ENCODE measurements around the gene TRPM8. TPM values are rescaled to one million over a fixed set of nuclear protein-coding genes. Genes with fewer than 3 reads are reported as not detected.

Gene TRPM8
- total RNA-seq, 4 donors from 2014 or later: not detected

DNA sequence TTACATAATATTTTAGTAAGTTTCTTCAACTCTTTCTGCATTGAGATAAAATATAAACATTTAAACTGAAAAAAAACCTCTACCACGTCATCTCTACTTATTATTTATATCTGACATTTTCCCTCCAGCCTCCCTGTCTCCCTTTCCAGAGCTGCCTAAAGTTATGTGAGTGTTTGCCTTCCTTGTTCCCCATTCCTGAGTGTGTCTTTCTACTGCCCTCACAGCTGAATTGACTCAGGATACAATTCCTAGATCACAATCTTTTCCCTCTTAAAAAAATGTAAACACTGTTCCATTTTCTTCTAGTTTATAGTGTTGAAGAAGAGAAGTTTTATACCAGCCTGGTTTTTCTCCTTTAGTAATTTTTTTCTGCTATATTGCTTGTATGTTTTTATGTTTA is 5.3 kb downstream of the TRPM8 start:
- Histone ChIP-seq H3K27me3 (peaks cover 28% of the 10 kb centered on the region), H3K4me1 (no peaks in the 10 kb centered on the region), H3K36me3 (no peaks in the 10 kb centered on the region), H3K27ac (no peak overlapping the region), H3K4me3 (no peak overlapping the region), H3K9me3 (no peaks in the 10 kb centered on the region)
- TF ChIP-seq POLR2AphosphoS5 (IDR thresholded peaks at IDR 0.05): no peak
- TF ChIP-seq, protein P1, sequence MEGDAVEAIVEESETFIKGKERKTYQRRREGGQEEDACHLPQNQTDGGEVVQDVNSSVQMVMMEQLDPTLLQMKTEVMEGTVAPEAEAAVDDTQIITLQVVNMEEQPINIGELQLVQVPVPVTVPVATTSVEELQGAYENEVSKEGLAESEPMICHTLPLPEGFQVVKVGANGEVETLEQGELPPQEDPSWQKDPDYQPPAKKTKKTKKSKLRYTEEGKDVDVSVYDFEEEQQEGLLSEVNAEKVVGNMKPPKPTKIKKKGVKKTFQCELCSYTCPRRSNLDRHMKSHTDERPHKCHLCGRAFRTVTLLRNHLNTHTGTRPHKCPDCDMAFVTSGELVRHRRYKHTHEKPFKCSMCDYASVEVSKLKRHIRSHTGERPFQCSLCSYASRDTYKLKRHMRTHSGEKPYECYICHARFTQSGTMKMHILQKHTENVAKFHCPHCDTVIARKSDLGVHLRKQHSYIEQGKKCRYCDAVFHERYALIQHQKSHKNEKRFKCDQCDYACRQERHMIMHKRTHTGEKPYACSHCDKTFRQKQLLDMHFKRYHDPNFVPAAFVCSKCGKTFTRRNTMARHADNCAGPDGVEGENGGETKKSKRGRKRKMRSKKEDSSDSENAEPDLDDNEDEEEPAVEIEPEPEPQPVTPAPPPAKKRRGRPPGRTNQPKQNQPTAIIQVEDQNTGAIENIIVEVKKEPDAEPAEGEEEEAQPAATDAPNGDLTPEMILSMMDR (IDR thresholded peaks at IDR 0.05): no peak
- TF ChIP-seq EP300 (IDR thresholded peaks at IDR 0.05): no peak
- TF ChIP-seq POLR2A (IDR thresholded peaks at IDR 0.05): no peak
- ATAC-seq: no peak
- WGBS, 2 donors (ENCODE audit: low coverage in 1 of 2): 4 to 11% methylated on average over 1 of the region's 1 CpG

DNA sequence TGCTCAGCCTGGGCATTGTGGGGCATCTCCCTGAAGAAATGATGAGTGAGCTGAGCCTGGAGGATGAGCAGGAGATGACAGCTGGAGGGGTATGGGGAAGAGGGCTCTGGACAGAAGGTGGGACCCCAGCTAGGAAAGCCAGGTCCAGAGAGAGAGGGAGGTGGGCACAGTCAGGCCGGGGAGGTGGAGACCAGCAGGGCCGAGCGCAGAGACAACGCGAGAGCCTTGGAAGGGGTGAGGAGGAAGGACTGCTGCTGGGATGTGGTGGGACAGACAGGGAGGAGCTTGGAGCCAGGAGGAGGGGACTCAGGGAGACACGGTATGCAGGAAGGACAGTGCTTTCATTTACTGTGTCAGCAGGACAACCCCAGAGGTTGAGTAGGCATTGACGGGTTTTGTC is 8.2 kb downstream of the TRPM8 start:
- Histone ChIP-seq H3K36me3 (no peaks in the 10 kb centered on the region), H3K4me3 (no peak overlapping the region), H3K4me1 (no peaks in the 10 kb centered on the region), H3K27ac (no peak overlapping the region), H3K27me3 (peaks cover 29% of the 10 kb centered on the region), H3K9me3 (no peaks in the 10 kb centered on the region)
- TF ChIP-seq, protein P1 (IDR thresholded peaks at IDR 0.05): no peak
- TF ChIP-seq POLR2AphosphoS5 (IDR thresholded peaks at IDR 0.05) (no peak), POLR2A (IDR thresholded peaks at IDR 0.05) (no peak), EP300 (IDR thresholded peaks at IDR 0.05) (no peak)
- ATAC-seq: no peak
- 25 to 62% methylated on average over 2 to 6 of the region's 7 CpGs for WGBS, 2 donors (ENCODE audit: low coverage in 1 of 2)

DNA sequence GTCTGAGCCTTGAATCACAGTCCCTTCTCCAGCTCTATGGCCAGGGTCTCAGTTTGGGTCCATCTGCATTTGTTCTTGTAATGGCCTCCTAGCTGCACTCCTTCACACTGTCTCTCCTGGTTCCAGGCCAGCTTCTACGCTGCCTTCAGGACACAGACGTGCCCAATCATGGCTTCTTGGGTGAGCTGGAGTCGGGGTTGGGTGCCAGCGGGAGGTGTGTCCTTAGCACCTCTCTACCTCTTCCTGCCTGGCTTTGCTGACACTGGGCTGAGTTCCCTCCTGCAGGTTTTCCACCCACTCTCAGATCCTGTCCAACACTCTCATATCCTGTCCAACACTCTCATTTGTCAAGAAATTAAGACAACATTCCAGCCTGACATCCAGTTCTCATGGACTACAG is 9.6 kb downstream of the TRPM8 start:
- Histone ChIP-seq H3K27me3 (peaks cover 43% of the 10 kb centered on the region), H3K4me3 (no peak overlapping the region), H3K9me3 (no peaks in the 10 kb centered on the region), H3K4me1 (no peaks in the 10 kb centered on the region), H3K27ac (no peak overlapping the region), H3K36me3 (no peaks in the 10 kb centered on the region)
- 68% methylated on average over 4 of the region's 4 CpGs; no CpG with 5 or more reads in 1 of the 2 donors for WGBS, 2 donors (ENCODE audit: low coverage in 1 of 2)
- TF ChIP-seq EP300 (IDR thresholded peaks at IDR 0.05) (no peak), POLR2A (IDR thresholded peaks at IDR 0.05) (no peak), POLR2AphosphoS5 (IDR thresholded peaks at IDR 0.05) (no peak)
- TF ChIP-seq, protein P1 (IDR thresholded peaks at IDR 0.05): no peak
- no peak for ATAC-seq

DNA sequence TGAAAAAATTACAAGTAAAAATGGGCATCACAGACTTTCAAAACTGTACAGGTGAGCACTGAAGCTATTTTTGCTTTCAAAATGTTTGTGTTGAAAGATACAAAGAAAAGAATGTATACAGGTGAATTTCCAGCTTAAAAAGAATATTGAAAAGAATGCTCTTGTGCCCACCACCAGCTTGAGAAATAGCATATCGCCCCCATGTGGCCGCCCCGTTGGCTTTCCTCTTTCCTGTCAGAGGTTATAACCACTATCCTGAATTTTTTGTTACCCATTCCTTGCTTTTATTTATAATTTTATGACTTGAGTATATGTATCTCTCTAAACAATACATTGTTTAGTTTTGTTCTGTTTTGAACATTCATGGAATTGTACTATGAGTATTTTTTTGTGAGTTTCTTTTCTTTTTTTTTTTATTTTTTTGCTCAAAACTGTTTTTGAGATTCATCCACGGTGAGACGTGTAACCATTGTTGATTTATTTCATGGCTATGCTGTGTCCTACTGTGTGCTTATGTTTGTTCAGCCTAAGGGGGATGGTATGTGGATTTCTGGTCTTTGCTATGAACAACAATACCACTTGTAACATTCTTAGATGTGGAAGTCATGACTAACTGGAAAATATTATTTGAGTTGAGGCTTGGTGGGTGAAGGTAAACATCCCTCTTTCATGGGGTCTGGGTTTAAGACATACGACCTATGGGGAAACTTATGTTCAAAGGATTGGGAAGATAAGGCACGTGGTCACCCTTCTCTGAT is 11.6 kb downstream of the TRPM8 start:
- H3K4me3 ChIP-seq: no peak overlapping the region
- H3K27me3 ChIP-seq: peaks cover 55% of the 10 kb centered on the region
- no peaks in the 10 kb centered on the region for H3K36me3 ChIP-seq
- TF ChIP-seq POLR2A (IDR thresholded peaks at IDR 0.05) (no peak), EP300 (IDR thresholded peaks at IDR 0.05) (no peak), POLR2AphosphoS5 (IDR thresholded peaks at IDR 0.05) (no peak)
- TF ChIP-seq, protein P1 (IDR thresholded peaks at IDR 0.05): no peak
- no peaks in the 10 kb centered on the region for H3K4me1 ChIP-seq
- no peaks in the 10 kb centered on the region for H3K9me3 ChIP-seq
- 19 to 22% methylated on average over 6 to 7 of the region's 7 CpGs for WGBS, 2 donors (ENCODE audit: low coverage in 1 of 2)
- no peak for ATAC-seq
- no peak overlapping the region for H3K27ac ChIP-seq
